ENCODE results near the gene NDUFA1. TPM values are rescaled to one million over a fixed set of nuclear protein-coding genes. Genes with fewer than 3 reads are reported as not detected.
"Not testable (repeated sequence)": the region's sequence is repeated elsewhere in the genome, so short reads cannot be mapped to it uniquely, and the experiment has no call there.

The NDUFA1 gene
- 71.7 TPM for total RNA-seq

DNA sequence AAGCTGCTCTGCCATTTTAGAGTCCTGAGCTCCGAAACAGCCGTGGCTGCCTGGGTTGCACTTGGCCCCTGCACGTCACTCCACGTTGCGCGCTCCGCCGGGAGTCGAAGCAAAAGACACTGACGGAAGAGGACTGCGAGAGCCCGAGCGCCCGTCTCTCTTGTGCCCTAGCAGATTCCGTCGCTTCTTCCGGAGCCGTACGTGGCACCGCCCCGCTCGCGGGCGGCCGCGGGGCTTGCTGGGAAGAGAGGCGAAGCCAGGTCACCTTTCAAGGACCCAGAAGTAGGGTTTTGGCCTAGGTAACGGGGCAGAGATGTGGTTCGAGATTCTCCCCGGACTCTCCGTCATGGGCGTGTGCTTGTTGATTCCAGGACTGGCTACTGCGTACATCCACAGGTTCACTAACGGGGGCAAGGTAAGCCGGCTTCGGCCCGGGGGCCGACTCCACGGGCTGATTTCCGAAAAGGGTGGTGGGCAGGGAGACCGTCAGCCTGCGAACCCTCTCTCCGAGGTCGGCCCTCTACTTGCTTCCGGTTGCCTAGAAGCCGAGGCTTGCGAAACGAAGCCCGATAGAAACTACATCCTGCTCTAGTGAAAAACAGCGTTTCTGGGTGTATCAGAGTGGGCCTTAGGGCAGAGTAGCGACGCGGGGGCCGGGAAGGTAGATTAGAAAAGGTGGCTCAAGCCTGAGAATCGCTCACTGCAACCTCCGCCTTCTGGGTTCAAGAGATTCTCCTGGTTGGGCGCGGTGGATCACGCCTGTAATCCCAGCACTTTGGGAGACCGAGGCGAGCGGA is at the start of gene NDUFA1, which contains the start of gene RNF113A:
TSS of gene NDUFA1 (plus strand) at position 234 of the 797 bp plus-strand sequence. CDS start at position 314, 80 bp downstream.
TSS of gene RNF113A (minus strand) at position 135 of the 797 bp plus-strand sequence. CDS start at position 15, 120 bp downstream.
- peak; percentile 88 for DNase-seq (ENCODE audit: low spot score)

DNA sequence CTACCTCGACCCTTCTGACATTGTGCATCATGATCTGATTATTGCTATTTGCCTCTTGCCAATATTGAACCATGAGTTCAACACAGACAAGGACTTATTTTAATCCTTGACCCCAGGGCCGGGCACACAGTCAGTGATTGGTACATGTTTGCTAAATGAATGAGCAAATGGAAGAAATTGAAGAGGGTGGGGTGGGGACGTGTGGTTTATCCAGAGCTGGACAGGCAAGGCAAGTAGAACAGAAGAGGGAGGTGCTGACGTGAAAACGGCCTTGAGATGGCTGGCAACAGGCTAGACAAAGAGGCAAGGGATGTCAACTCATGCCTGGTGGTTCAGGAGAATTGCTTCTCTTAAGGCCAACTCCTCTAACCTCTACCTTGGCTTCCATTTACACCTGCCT is 47.4 kb upstream of the NDUFA1 start:
- DNase-seq (ENCODE audit: low spot score), result not testable (repeated sequence)

GRCh38 chrX:119826399-119826959 is 45.2 kb upstream of the NDUFA1 start:
- no peak for DNase-seq (ENCODE audit: low spot score)

- DNase-seq (ENCODE audit: low spot score), result no peak
Measured at GRCh38 chrX:119828446-119828845, 43.2 kb upstream of the NDUFA1 start.

DNA sequence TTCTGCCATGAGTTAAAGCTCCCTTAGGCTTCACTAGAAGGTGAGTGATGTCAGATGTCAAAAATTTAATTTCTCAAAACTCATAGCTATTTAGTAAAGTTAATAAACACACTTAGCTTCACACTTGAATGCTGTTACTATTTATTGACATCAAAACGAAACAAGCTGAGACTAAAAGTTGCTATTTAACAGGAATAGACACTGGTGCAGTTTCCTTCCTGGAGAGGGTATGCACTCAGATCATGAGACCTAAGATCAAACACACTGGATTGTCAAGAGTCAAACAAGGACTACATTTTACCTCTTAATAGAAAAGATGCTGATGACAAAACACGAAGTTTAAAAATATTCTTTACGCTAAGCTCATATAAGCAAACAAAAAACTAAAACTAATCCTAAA is 37.7 kb upstream of the NDUFA1 start:
- no peak for DNase-seq (ENCODE audit: low spot score)

- peak; percentile 96 for DNase-seq (ENCODE audit: low spot score)
Measured at GRCh38 chrX:119852382-119853353, 19.0 kb upstream of the NDUFA1 start, which contains the start of gene UPF3B. TSS of gene UPF3B (minus strand) at chrX:119852963. CDS start at chrX:119852928, 35 bp downstream.

- no peak for DNase-seq (ENCODE audit: low spot score)
Measured at GRCh38 chrX:119853444-119853843, 18.2 kb upstream of the NDUFA1 start.

DNA sequence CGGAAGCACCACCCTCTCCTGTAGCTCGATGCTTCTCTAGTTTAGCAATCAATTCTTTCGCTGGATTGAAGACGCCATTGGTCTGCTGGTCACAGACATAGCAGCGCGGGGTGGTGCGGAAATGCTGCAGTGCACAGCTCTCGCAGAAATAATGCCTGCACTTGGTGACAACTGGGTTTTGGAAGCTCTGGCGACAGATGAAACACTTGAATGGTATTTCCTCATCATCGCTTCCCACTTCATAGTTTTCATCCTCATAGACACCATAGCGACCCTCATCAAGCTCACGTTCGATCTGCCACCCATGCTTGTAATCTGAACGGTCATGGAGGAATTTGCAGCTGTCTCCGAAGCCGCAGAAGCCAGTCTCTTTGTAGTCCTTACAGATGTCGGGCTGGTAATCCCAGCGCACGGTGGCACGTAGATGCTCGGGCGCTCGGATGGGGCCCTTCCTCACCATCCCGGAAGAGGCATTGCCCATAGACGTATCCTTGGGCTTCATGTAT is 953 bp upstream of the NDUFA1 start:
- no peak for DNase-seq (ENCODE audit: low spot score)

- no peak for DNase-seq (ENCODE audit: low spot score)
Measured at GRCh38 chrX:119871245-119871598, 410 bp upstream of the NDUFA1 start.

- DNase-seq (ENCODE audit: low spot score), result no peak
Measured at GRCh38 chrX:119878740-119879139, 7.1 kb downstream of the NDUFA1 start.

- DNase-seq (ENCODE audit: low spot score), result no peak
Measured at GRCh38 chrX:119880076-119880475, 8.4 kb downstream of the NDUFA1 start.

- DNase-seq (ENCODE audit: low spot score), result peak; percentile 45
Measured at GRCh38 chrX:119880552-119881437, 9.2 kb downstream of the NDUFA1 start.

GRCh38 chrX:119885554-119886428 is 14.2 kb downstream of the NDUFA1 start:
- no peak for DNase-seq (ENCODE audit: low spot score)

GRCh38 chrX:119887721-119888425 is 16.2 kb downstream of the NDUFA1 start:
- DNase-seq (ENCODE audit: low spot score), result no peak

DNA sequence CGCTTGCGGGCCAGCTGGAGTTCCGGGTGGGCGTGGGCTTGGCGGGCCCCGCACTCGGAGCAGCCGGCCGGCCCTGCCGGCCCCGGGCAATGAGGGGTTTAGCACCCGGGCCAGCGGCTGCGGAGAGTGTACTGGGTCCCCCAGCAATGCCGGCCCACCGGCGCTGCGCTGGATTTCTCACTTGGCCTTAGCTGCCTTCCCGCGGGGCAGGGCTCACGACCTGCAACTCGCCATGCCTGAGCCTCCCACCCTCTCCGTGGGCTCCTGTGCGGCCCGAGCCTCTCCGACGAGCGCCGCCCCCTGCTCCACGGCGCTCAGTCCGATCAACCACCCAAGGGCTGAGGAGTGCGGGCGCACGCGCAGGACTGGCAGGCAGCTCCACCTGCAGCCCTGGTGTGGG is 19.0 kb downstream of the NDUFA1 start:
- not testable (repeated sequence) for DNase-seq (ENCODE audit: low spot score)

DNA sequence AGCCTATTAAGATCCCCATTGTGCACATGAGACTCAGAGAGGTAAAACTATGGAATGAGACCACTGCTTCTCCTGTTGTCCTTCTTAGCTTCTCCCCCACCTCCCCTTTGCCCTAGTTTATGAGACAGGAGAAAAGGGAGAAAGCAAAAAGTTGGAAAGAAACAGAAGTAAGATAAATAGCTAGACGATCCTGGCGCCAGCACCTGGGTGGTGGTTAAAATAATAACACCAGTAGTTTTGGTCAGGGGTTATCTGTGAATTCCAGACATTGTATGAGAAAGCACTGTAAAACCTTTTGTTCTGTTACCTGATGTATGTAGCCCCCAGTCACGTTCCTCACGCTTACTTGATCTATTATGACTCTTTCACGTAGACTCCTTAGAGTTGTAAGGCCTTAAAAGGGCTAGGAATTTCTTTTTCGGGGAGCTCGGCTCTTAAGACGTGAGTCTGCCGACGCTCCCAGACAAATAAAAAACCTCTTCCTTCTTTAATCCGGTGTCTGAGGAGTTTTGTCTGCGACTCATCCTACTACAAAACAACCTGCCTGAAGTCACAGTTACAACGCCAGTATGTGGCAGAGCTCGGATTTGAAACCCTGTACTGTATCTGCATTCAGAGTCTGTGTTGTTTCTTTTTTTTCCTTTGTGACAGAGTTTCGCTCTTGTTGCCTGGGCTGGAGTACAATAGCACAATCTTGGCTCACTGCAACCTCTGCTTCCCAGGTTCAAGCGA is 20.5 kb downstream of the NDUFA1 start:
- DNase-seq (ENCODE audit: low spot score), result not testable (repeated sequence)

DNA sequence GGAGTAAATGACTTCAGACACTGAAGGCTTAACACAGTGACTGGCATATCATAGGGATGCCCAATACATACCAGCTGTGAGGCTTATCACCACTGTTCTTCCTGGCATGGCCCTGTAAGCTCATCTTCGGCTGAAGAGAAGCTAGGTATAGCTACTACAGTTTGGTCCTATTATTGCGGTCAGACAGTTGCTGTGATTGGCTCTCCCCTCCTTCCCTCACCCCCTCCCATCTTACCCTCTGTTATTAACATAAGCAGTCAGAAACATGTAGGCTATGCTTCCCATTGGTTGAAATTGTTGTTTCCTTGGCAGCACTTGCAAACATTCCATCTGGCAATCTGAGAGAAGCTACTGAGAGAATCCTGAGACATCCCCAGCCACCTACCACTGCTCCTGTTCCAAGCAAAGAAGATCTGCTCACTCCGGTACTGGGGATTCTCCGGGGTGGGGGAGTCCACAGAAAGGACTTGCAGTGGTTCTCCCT is 24.3 kb downstream of the NDUFA1 start, which contains the start of gene AKAP14:
TSS of gene AKAP14 (plus strand) at position 51 of the 484 bp plus-strand sequence. CDS start 7,331 bp downstream, outside the sequence.
- no peak for DNase-seq (ENCODE audit: low spot score)

DNA sequence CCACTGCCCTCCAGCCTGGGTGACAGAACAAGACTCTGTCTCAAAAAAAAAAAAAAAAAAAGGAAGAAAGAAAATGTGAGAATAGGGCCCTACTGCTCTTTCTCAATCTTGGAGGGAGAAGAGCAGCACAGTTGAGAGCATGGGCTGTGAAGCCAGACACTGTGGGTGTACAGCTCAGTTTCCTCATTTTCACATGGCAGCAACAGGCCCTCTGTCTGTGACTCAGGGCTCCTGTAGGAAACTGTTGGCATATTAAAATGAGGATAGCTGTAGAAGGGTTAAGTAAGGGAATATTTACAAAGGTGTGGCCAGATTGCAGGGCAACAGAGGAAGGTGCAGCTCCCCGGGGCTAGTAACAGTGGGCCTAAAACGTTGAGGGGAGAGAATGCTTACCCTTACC is 27.5 kb downstream of the NDUFA1 start:
- DNase-seq (ENCODE audit: low spot score), result no peak

All from ureter (tissue), 1 donor.